HepG2 (cell line): ENCODE data around the gene RUVBL2. TPM values are rescaled to one million over a fixed set of nuclear protein-coding genes. Genes with fewer than 3 reads are reported as not detected.
A peak's percentile ranks its signal among the peaks of the same experiment; 100 is the strongest.

ENCODE experiments used
- ATAC-seq: fragments of 200-7000 bp; cut with Tn5 transposase; 3 replicates; pipeline ENCODE4 v1.9.1; 2020; ENCODE audit warnings: mild to moderate bottlenecking, moderate library complexity
- BruUV-seq: library from RNA; stranded (reverse); fragments of 400-500 nt; replicated peaks from 2 replicates; lab custom pipeline; 2021; lab: Mats Ljungman, UMichigan
- CTCF ChIA-PET: fragments of 300-600 bp; formaldehyde crosslinking; extraction: SDS; loops from one replicate; lab custom pipeline; 2021; ENCODE audit warnings: low total read pairs, inconsistent platforms, low intra/inter-chr PET ratio; lab: Yijun Ruan, JAX
- POLR2A ChIA-PET: fragments of 350-600 bp; sonication (Branson Sonifier 250); formaldehyde crosslinking; loops from one replicate; lab custom pipeline; 2020; ENCODE audit warnings: antibody characterized with exemption, inconsistent platforms; lab: Yijun Ruan, JAX
- DNase-seq: peaks from one replicate; pipeline ENCODE4 v3.0.0-alpha.2; 2015; ENCODE audit warnings: low spot score
- FAIRE-seq: peaks from 3 replicates; lab custom pipeline; 2011; peaks lifted over from hg19 to GRCh38; lab: Jason Lieb, UNC
- H2AFZ ChIP-seq: one replicate; pipeline ENCODE4 v1.6.1; 2011; ENCODE audit warnings: low read length, inconsistent platforms
- H3K27ac ChIP-seq: fragments of 300-600 bp; 3 replicates; pipeline ENCODE4 v1.8.0; 2011; ENCODE audit warnings: mixed run types, mild to moderate bottlenecking, mixed read lengths, low read length, inconsistent platforms; ENCODE audit not compliant: insufficient read depth; ENCODE audit errors: extremely low read length
- H3K27me3 ChIP-seq, 2 experiments: fragments of 200-600 bp in 1 of 2; 2 replicates in 1 of 2; 3 replicates in 1 of 2; pipeline versions ENCODE4 v1.6.0 to v1.8.0; 2011; ENCODE audit warnings: low read length in 2 of 2, mild to moderate bottlenecking in 2 of 2, moderate library complexity in 2 of 2, inconsistent platforms in 1 of 2; ENCODE audit not compliant: insufficient read depth in 2 of 2, control insufficient read depth in 1 of 2
- H3K36me3 ChIP-seq, 2 experiments: fragments of 200-600 bp in 1 of 2; replicated peaks in 1 of 2; 2 replicates in 1 of 2; 3 replicates in 1 of 2; pipeline versions ENCODE4 v1.5.1 to v1.8.0; 2011; ENCODE audit warnings: low read length in 2 of 2, inconsistent platforms in 1 of 2; ENCODE audit not compliant: insufficient read depth in 2 of 2, control insufficient read depth in 1 of 2
- H3K4me1 ChIP-seq: 2 replicates; pipeline ENCODE4 v1.5.1; 2012; ENCODE audit warnings: low read length, inconsistent platforms; ENCODE audit not compliant: insufficient read depth
- H3K4me2 ChIP-seq: 2 replicates; pipeline ENCODE4 v1.6.0; 2011; ENCODE audit warnings: low read depth, low read length, inconsistent platforms
- H3K4me3 ChIP-seq, 3 experiments: fragments of 200-600 bp in 1 of 3; sonication (generic), shearing (Covaris generic) in 1 of 3; replicated peaks in 1 of 3; 2 replicates each; pipeline ENCODE4 v1.5.1; 2011 to 2016; ENCODE audit warnings: low read length in 3 of 3, inconsistent platforms in 2 of 3, low read depth in 2 of 3, mild to moderate bottlenecking in 2 of 3, control low read depth in 1 of 3, mixed read lengths in 1 of 3; ENCODE audit not compliant: insufficient read depth in 1 of 3
- H3K79me2 ChIP-seq: one replicate; pipeline ENCODE4 v1.6.1; 2011; ENCODE audit warnings: low read length, inconsistent platforms; ENCODE audit not compliant: insufficient read depth
- H3K9ac ChIP-seq: 2 replicates; pipeline ENCODE4 v1.6.0; 2011; ENCODE audit warnings: mild to moderate bottlenecking, low read depth, low read length, inconsistent platforms; ENCODE audit not compliant: insufficient read depth
- H3K9me3 ChIP-seq: 2 replicates; pipeline ENCODE4 v1.5.1; 2012; ENCODE audit warnings: mild to moderate bottlenecking, low read length
- H4K20me1 ChIP-seq: 2 replicates; pipeline ENCODE4 v1.6.0; 2011; ENCODE audit warnings: inconsistent platforms, mild to moderate bottlenecking, low read length, moderate library complexity; ENCODE audit not compliant: insufficient read depth
- DR1 ChIP-seq: sonication (generic); formaldehyde crosslinking; IDR thresholded peaks from 2 replicates; pipeline ENCODE4 v1.8.0; 2021; ENCODE audit warnings: mild to moderate bottlenecking, missing genetic modification reagents, inconsistent platforms
- ERF ChIP-seq: IDR thresholded peaks from 2 replicates; pipeline ENCODE4 v1.6.1; 2018; ENCODE audit warnings: missing biosample characterization, missing genetic modification reagents
- HCFC1 ChIP-seq: fragments of 150-350 bp; IDR thresholded peaks from 2 replicates; pipeline ENCODE4 v1.6.1; 2014; ENCODE audit warnings: low read depth, low read length
- HOXA3 ChIP-seq: sonication (generic); formaldehyde crosslinking; IDR thresholded peaks from 2 replicates; pipeline ENCODE4 v1.5.0; 2020; ENCODE audit warnings: missing genetic modification reagents
- HOXA7 ChIP-seq: sonication (generic); formaldehyde crosslinking; IDR thresholded peaks from 2 replicates; pipeline ENCODE4 v1.8.1; 2022; ENCODE audit warnings: mild to moderate bottlenecking, missing genetic modification reagents, moderate library complexity
- KLF6 ChIP-seq: IDR thresholded peaks from 2 replicates; pipeline ENCODE4 v1.8.0; 2016; ENCODE audit warnings: missing biosample characterization, missing genetic modification reagents
- MATR3 ChIP-seq: sonication (generic); formaldehyde crosslinking; IDR thresholded peaks from 2 replicates; pipeline ENCODE4 v1.4.0; 2020; ENCODE audit warnings: missing genetic modification reagents
- NFYC ChIP-seq: IDR thresholded peaks from 2 replicates; pipeline ENCODE4 v1.6.1; 2016; ENCODE audit warnings: missing genetic modification reagents, missing compliant biosample characterization
- NRL ChIP-seq: sonication (generic); formaldehyde crosslinking; IDR thresholded peaks from 2 replicates; pipeline ENCODE4 v1.5.0; 2020; ENCODE audit warnings: missing genetic modification reagents, mild to moderate bottlenecking, moderate library complexity, borderline replicate concordance
- SRSF1 ChIP-seq: fragments of 200-400 bp; formaldehyde crosslinking; optimal IDR thresholded peaks from 2 replicates; pipeline ENCODE3; 2017; ENCODE audit warnings: mild to moderate bottlenecking, low read depth, low read length, moderate library complexity
- STAG1 ChIP-seq: sonication (generic); formaldehyde crosslinking; IDR thresholded peaks from 2 replicates; pipeline ENCODE4 v1.4.0; 2020; ENCODE audit warnings: missing genetic modification reagents
- TEAD2 ChIP-seq: sonication (generic); formaldehyde crosslinking; IDR thresholded peaks from 2 replicates; pipeline ENCODE4 v1.9.0; 2021; ENCODE audit warnings: missing genetic modification reagents
- THAP11 ChIP-seq: IDR thresholded peaks from 2 replicates; pipeline ENCODE4 v1.6.1; 2016; ENCODE audit warnings: missing biosample characterization, missing genetic modification reagents
- ZFP36 ChIP-seq: fragments of 150-350 bp; IDR thresholded peaks from 2 replicates; pipeline ENCODE4 v1.6.1; 2018; ENCODE audit warnings: borderline replicate concordance, low read length, low read depth; ENCODE audit not compliant: partially characterized antibody
- ZNF18 ChIP-seq: sonication (generic); formaldehyde crosslinking; IDR thresholded peaks from 2 replicates; pipeline ENCODE4 v1.8.0; 2022; ENCODE audit warnings: mild to moderate bottlenecking, missing genetic modification reagents; ENCODE audit not compliant: insufficient replicate concordance
- ZNF224 ChIP-seq: sonication (generic); formaldehyde crosslinking; IDR thresholded peaks from 2 replicates; pipeline ENCODE4 v1.5.0; 2020; ENCODE audit warnings: mild to moderate bottlenecking, missing genetic modification reagents
- ZNF256 ChIP-seq: sonication (generic); formaldehyde crosslinking; conservative IDR thresholded peaks from 2 replicates; pipeline ENCODE4 v1.4.0; 2020; ENCODE audit warnings: missing genetic modification reagents
- ZNF652 ChIP-seq: IDR thresholded peaks from 2 replicates; pipeline ENCODE4 v1.6.1; 2016; ENCODE audit warnings: low read depth, borderline replicate concordance
- ZNF749 ChIP-seq: sonication (generic); formaldehyde crosslinking; IDR thresholded peaks from 2 replicates; pipeline ENCODE4 v1.8.0; 2022; ENCODE audit warnings: mild to moderate bottlenecking, missing genetic modification reagents, moderate library complexity, borderline replicate concordance
- ZSCAN20 ChIP-seq: sonication (generic); formaldehyde crosslinking; IDR thresholded peaks from 2 replicates; pipeline ENCODE4 v1.4.0; 2020; ENCODE audit warnings: missing genetic modification reagents, mild to moderate bottlenecking, borderline replicate concordance
- WGBS: methylation state at CpG from one replicate; pipeline ENCODE4 v1.1.6; 2017; ENCODE audit warnings: low lambda C conversion rate; 5-methylcytosine and 5-hydroxymethylcytosine counted together
- in situ Hi-C: cut with HindIII; loops from 2 replicates; pipeline ENCODE4 v1.10.0; 2017; ENCODE audit warnings: low pct_unique_long_range_greater_than_20kb; ENCODE audit not compliant: extremely low pct_ligation_motif_present
- intact Hi-C: fragments of 100-400 bp; cut with micrococcal nuclease; formaldehyde crosslinking; loops from one replicate; pipeline ENCODE4 v1.10.0; 2022; ENCODE audit not compliant: unreplicated experiment
- polyA plus RNA-seq, 8 experiments: library from polyadenylated mRNA; depleted of rRNA in 3 of 8; stranded (reverse) in 7 of 8; unstranded in 1 of 8; fragments of >200 nt; fragmentation: Illumina TruSeq in 4 of 8; extraction: Trizol in 4 of 8; gene quantifications; 2 replicates each; pipeline versions ENCODE4 v1.2.1 to v1.2.3, GENCODE V29; 2011 to 2016; ENCODE audit warnings: low read depth in 4 of 8, missing spikeins in 1 of 8, mixed read lengths in 1 of 8; ENCODE audit not compliant: insufficient read depth in 1 of 8
- total RNA-seq, 5 experiments: library from RNA; depleted of rRNA; stranded (reverse); fragments of >200 nt; fragmentation: Illumina TruSeq; extraction: Trizol; gene quantifications; 2 replicates each; pipeline ENCODE4 v1.2.3, GENCODE V29; 2016; ENCODE audit warnings: low read depth in 1 of 5
- TF ChIP-seq, protein P1 (sequence below): IDR thresholded peaks from 2 replicates; pipeline ENCODE4 v1.6.1; 2012; ENCODE audit warnings: low read length, improper control_type of control experiment

The RUVBL2 gene
- total and polyA plus RNA-seq, 2 of the 13 experiments (the other 11 are each of a cell fraction or from before 2014, with no cell fraction given): 120 to 122 TPM

DNA sequence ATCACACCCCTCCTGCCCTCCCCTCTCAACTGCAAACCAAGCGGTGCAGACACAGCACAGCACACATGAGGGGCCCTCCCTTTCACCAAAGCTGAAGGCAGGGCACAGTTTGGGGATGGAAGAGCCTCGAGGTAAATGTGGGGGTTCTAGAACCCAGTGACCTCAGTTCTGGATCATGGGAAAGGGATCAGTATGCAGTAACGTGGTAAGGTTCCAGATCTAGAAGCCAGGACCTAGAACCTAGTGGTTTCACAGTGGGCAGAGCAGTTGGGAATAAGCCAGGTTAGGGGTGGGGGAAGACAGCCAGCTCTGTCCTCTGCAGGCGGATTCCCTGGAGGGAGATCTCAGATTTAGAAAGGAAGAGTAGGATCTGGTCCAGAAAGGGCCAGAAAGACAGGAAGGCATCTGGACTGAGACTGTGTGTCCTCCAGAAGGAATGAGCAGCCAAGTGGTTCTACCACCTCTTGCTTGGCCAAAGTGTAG, 25.5 kb upstream of the RUVBL2 start (continued):
- TF ChIP-seq STAG1: no peak
- no peak for TF ChIP-seq TEAD2 (CRISPR knock-in tag)
- TF ChIP-seq ZNF18 (CRISPR knock-in tag): no peak
- TF ChIP-seq ZFP36: no peak
- TF ChIP-seq NRL (CRISPR knock-in tag): no peak
- TF ChIP-seq NFYC: no peak
- TF ChIP-seq SRSF1: peak; percentile 44
- peak; percentile 7; the same call in 1 of the 2 replicates for TF ChIP-seq KLF6 (CRISPR knock-in tag)
- no peak for TF ChIP-seq DR1
- no peak for TF ChIP-seq ERF (CRISPR knock-in tag)
- TF ChIP-seq ZSCAN20 (CRISPR knock-in tag): no peak
- no peak for TF ChIP-seq MATR3
- TF ChIP-seq HOXA7 (CRISPR knock-in tag): no peak
- TF ChIP-seq HOXA3 (CRISPR knock-in tag): peak; percentile 8; the same call in 1 of the 2 replicates
- TF ChIP-seq, all 625 proteins: peak for 27

- H3K79me2 ChIP-seq: peaks cover 25% of the 10 kb centered on the region
- DNase-seq: no peak
- peaks cover 33% of the 10 kb centered on the region for H4K20me1 ChIP-seq
- intact Hi-C loops (loop anchor here (1.0 to 10.0 kb wide), 3 partner anchors 23 to 184 kb away; partner anchors contain the start of gene PPP1R15A), in situ Hi-C loops (no loop called here)
- H3K4me2 ChIP-seq: no peak overlapping the region
- no peak for FAIRE-seq
- no peaks in the 10 kb centered on the region for H3K9me3 ChIP-seq
- no peaks in the 10 kb centered on the region; a peak in 1 of 5 replicates for H3K27me3 ChIP-seq
- peak overlapping the region; percentile 86 for H3K27ac ChIP-seq
- peak; percentile 1 for ATAC-seq
- CTCF ChIA-PET: no interaction called here
- H3K4me1 ChIP-seq: peaks cover 24% of the 10 kb centered on the region
- 100% methylated on average over 4 of the region's 15 CpGs for WGBS
- POLR2A ChIA-PET: interaction anchor here (1.0 to 5.6 kb wide), 7 partner anchors 9 to 181 kb away, joined by 4 to 153 read pairs (median 12); partner anchors contain the start of genes BAX, DHDH, GYS1 and PPP1R15A
- H3K36me3 ChIP-seq: peaks cover 5 to 28% of the 10 kb centered on the region in 2 experiments
- BruUV-seq: no TSS peak
- no peak overlapping the region for H3K9ac ChIP-seq
- H2AFZ ChIP-seq: no peak overlapping the region
- no peak overlapping the region for H3K4me3 ChIP-seq
- TF ChIP-seq THAP11 (CRISPR knock-in tag) (no peak), ZNF652 (CRISPR knock-in tag) (no peak), HCFC1 (no peak), ZNF749 (CRISPR knock-in tag) (no peak), ZNF224 (CRISPR knock-in tag) (no peak), ZNF256 (CRISPR knock-in tag) (no peak)
- TF ChIP-seq, protein P1, sequence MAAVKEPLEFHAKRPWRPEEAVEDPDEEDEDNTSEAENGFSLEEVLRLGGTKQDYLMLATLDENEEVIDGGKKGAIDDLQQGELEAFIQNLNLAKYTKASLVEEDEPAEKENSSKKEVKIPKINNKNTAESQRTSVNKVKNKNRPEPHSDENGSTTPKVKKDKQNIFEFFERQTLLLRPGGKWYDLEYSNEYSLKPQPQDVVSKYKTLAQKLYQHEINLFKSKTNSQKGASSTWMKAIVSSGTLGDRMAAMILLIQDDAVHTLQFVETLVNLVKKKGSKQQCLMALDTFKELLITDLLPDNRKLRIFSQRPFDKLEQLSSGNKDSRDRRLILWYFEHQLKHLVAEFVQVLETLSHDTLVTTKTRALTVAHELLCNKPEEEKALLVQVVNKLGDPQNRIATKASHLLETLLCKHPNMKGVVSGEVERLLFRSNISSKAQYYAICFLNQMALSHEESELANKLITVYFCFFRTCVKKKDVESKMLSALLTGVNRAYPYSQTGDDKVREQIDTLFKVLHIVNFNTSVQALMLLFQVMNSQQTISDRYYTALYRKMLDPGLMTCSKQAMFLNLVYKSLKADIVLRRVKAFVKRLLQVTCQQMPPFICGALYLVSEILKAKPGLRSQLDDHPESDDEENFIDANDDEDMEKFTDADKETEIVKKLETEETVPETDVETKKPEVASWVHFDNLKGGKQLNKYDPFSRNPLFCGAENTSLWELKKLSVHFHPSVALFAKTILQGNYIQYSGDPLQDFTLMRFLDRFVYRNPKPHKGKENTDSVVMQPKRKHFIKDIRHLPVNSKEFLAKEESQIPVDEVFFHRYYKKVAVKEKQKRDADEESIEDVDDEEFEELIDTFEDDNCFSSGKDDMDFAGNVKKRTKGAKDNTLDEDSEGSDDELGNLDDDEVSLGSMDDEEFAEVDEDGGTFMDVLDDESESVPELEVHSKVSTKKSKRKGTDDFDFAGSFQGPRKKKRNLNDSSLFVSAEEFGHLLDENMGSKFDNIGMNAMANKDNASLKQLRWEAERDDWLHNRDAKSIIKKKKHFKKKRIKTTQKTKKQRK: no peak
Measured at GRCh38 chr19:48968813-48969218, 24.9 kb upstream of the RUVBL2 start.
